HEK293T (cell line): Measurements from ENCODE around the gene STIL.

ENCODE experiments used
- CTCF ChIA-PET: fragments of 350-600 bp; formaldehyde crosslinking; extraction: SDS; loops from one replicate; lab custom pipeline; 2021; ENCODE audit warnings: antibody characterized with exemption, inconsistent platforms; lab: Yijun Ruan, JAX
- POLR2A ChIA-PET: fragments of 350-600 bp; formaldehyde crosslinking; extraction: SDS; loops from one replicate; lab custom pipeline; 2020; ENCODE audit warnings: antibody characterized with exemption, inconsistent platforms; lab: Yijun Ruan, JAX
- DNase-seq: peaks from one replicate; pipeline ENCODE4 v3.0.0; 2012; ENCODE audit warnings: mixed read lengths; ENCODE audit errors: extremely low spot score
- ARNT ChIP-seq: fragments of 450-650 bp; IDR thresholded peaks from 2 replicates; pipeline ENCODE4 v1.6.1; 2017; ENCODE audit warnings: mild to moderate bottlenecking
- BHLHE40 ChIP-seq: fragments of 450-650 bp; IDR thresholded peaks from 2 replicates; pipeline ENCODE4 v1.6.1; 2016; ENCODE audit warnings: mild to moderate bottlenecking, moderate library complexity, borderline replicate concordance
- CTBP1 ChIP-seq: fragments of 450-650 bp; IDR thresholded peaks from 2 replicates; pipeline ENCODE4 v1.6.1; 2016; ENCODE audit warnings: borderline replicate concordance
- ELF4 ChIP-seq: fragments of 450-650 bp; IDR thresholded peaks from 2 replicates; pipeline ENCODE4 v1.6.1; 2017; ENCODE audit warnings: antibody characterized with exemption
- FOXA1 ChIP-seq: fragments of 450-650 bp; IDR thresholded peaks from 2 replicates; pipeline ENCODE4 v1.6.1; 2016; ENCODE audit warnings: mild to moderate bottlenecking
- FOXK2 ChIP-seq: fragments of 450-650 bp; IDR thresholded peaks from 2 replicates; pipeline ENCODE4 v1.6.1; 2016; ENCODE audit warnings: mild to moderate bottlenecking
- FOXM1 ChIP-seq: fragments of 450-650 bp; IDR thresholded peaks from 2 replicates; pipeline ENCODE4 v1.6.1; 2017; ENCODE audit warnings: mild to moderate bottlenecking, borderline replicate concordance
- HDGF ChIP-seq: fragments of 450-650 bp; IDR thresholded peaks from 2 replicates; pipeline ENCODE4 v1.6.1; 2017; ENCODE audit warnings: antibody characterized with exemption, borderline replicate concordance
- L3MBTL2 ChIP-seq: fragments of 450-650 bp; conservative IDR thresholded peaks from 2 replicates; pipeline ENCODE4 v1.6.1; 2016; ENCODE audit warnings: mild to moderate bottlenecking
- LEF1 ChIP-seq: fragments of 450-650 bp; IDR thresholded peaks from 2 replicates; pipeline ENCODE4 v1.6.1; 2017; ENCODE audit warnings: mild to moderate bottlenecking, borderline replicate concordance
- NFRKB ChIP-seq: fragments of 450-650 bp; IDR thresholded peaks from 2 replicates; pipeline ENCODE4 v1.6.1; 2016; ENCODE audit warnings: mild to moderate bottlenecking, moderate library complexity
- SP1 ChIP-seq: fragments of 450-650 bp; IDR thresholded peaks from 2 replicates; pipeline ENCODE4 v1.6.1; 2017
- SUZ12 ChIP-seq: fragments of 450-650 bp; IDR thresholded peaks from 2 replicates; pipeline ENCODE4 v1.6.1; 2016; ENCODE audit warnings: mild to moderate bottlenecking
- TARDBP ChIP-seq: fragments of 450-650 bp; IDR thresholded peaks from 2 replicates; pipeline ENCODE4 v1.6.1; 2016
- ZNF384 ChIP-seq: fragments of 450-650 bp; IDR thresholded peaks from 2 replicates; pipeline ENCODE4 v1.6.1; 2016
- TF ChIP-seq, protein P1 (sequence below): fragments of 450-650 bp; IDR thresholded peaks from 2 replicates; pipeline ENCODE4 v1.6.1; 2016

STIL gene

DNA sequence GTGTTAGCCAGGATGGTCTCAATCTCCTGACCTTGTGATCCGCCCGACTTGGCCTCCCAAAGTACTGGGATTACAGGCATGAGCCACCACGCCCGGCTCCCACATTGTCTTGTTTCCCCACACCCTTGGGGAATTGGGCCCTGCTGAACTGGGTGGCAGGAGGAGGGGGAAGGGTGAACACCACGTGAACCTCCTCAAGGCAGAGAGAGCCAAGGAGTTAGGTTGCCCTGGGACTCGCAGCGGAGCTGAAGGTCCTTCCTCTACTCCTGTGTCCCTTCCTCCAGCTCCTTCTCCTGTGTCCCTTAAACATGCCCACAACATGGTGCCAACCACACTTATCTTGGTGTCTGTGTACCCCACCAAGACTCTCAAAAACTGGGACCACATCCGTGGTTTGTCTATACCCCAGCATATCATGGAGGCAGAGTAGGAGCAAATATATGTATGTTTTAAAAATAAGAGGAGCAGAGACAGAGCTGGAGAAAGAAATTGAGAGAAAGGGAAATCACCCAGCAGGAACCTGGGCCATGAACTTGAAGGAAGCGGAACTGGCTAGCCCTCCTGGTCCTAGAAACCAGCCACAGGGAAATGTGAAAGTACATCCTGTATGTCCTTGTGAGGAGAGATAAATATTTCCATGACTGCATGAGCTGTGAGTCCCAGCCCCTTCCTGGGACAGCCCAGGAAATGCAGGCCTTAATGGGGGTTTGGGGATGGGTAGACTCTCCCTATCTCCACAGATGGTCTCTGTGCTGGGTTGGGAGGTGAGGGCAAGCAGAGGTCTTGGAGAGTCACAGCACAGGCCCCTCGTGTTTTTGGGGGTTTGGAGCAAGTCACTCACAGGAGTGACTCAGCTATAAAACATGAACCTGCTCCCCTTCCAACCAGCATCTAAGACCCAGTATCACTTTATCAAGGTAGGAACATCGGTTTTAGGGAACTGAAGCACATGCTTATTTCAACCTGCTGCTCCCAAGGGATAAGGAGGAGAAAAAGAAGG is 72.5 kb downstream of the STIL start:
- no peak for DNase-seq
- POLR2A ChIA-PET: no interaction called here
- CTCF ChIA-PET: interaction anchor here (0.9 to 1.3 kb wide), 2 partner anchors 22 to 62 kb away, joined by 4 read pairs; no protein-coding TSS in a partner anchor
- TF ChIP-seq ARNT: no peak
- no peak for TF ChIP-seq ZNF384
- no peak for TF ChIP-seq ELF4
- no peak for TF ChIP-seq FOXM1
- no peak for TF ChIP-seq SP1
- no peak for TF ChIP-seq TARDBP
- no peak for TF ChIP-seq FOXA1
- TF ChIP-seq CTBP1: no peak
- TF ChIP-seq NFRKB: no peak
- no peak for TF ChIP-seq HDGF
- no peak for TF ChIP-seq FOXK2
- TF ChIP-seq SUZ12: no peak
- TF ChIP-seq LEF1: no peak

DNA sequence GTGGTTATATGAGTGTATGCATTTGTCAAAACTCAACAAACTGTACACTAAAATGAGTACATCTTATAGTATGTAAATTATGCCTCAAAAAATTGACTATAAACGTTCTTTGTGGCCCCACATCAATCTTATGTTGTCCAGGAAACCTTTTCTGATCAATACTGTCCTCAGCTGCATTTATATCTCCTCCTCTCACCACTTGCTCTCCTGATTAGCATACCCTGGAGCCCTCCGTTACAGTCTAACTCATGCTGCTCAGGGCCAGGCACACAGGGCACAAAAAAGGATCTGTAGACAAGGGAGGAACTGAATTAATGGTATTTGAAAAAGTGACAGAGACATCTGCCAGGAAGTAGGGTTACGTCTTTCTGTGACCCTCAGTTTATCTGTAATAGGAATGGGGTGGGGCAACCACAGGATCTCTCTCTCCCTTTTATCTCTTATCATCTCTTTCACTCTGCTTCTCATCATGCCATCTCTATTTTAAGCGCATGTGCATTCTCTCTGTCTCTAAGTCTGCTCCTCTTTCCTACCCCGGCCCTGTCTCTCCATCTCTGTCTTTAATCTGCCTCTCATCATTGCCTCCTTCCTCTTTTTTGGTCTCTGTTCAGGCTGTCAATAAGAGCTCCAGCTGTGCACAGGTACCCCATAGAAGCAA is 74.9 kb downstream of the STIL start:
- TF ChIP-seq FOXK2 (no peak), FOXM1 (no peak), ARNT (no peak), ELF4 (no peak), HDGF (no peak), L3MBTL2 (no peak), LEF1 (no peak), ZNF384 (no peak), BHLHE40 (no peak), TARDBP (no peak)
- no peak for DNase-seq
- ChIA-PET POLR2A (no interaction called here), CTCF (interaction anchor here (0.6 to 1.1 kb wide), 3 partner anchors 24 to 951 kb away, joined by 3 to 5 read pairs (median 3); partner anchors contain the start of gene PDZK1IP1)

DNA sequence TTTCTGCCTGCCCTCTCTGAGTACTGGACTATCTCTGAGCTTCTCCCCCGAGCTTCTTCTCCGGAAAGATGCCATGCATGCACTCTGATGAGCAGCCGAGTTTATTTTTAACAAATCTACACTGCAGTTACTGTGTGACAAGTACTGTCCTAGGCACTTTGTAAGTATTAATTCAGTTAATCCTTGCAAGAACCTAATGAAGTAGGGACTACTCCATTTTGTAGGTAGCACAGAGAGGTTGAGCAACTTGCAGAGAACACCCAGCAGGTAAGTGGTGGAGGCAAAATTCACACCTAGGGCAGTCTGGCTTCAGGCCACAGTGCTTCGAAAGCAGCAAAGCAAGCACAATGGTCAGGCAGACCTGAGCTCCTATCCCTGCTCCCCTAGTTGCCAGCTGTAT is 78.1 kb downstream of the STIL start:
- no peak for TF ChIP-seq FOXK2
- TF ChIP-seq ELF4: no peak
- ChIA-PET POLR2A (no interaction called here), CTCF (no interaction called here)
- no peak for DNase-seq

DNA sequence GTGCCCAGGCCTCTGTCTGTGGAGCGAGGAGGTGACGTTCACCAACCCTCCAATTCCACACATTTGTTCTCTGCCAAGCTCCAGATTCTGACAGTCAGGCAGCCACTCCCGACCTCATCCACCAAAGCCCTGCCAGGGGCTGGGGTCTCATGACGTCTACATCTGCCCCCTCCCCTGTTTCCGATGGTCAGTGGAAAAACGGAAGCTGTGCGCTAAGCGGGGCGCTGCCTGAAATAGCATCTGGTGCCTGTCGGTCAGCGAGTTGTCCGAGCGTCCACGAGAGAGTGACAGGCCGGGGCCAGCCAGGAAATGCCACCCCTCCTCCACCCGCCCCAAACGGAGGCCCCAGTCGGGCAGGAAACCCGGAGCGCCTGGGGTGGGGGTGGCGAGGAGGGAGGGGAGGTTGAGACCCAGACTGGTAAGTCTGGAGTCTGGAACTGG is 78.7 kb downstream of the STIL start:
- no peak for DNase-seq
- TF ChIP-seq FOXM1: no peak
- no peak for TF ChIP-seq BHLHE40
- TF ChIP-seq ELF4: no peak
- TF ChIP-seq LEF1: no peak
- TF ChIP-seq ARNT: no peak
- no peak for TF ChIP-seq CTBP1
- TF ChIP-seq SP1: no peak
- TF ChIP-seq, protein P1, sequence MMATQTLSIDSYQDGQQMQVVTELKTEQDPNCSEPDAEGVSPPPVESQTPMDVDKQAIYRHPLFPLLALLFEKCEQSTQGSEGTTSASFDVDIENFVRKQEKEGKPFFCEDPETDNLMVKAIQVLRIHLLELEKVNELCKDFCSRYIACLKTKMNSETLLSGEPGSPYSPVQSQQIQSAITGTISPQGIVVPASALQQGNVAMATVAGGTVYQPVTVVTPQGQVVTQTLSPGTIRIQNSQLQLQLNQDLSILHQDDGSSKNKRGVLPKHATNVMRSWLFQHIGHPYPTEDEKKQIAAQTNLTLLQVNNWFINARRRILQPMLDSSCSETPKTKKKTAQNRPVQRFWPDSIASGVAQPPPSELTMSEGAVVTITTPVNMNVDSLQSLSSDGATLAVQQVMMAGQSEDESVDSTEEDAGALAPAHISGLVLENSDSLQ: no peak
- TF ChIP-seq SUZ12: no peak
- no peak for TF ChIP-seq FOXK2
- no peak for TF ChIP-seq L3MBTL2
- no peak for TF ChIP-seq TARDBP
- TF ChIP-seq NFRKB: no peak
- POLR2A ChIA-PET: no interaction called here
- CTCF ChIA-PET: no interaction called here

DNA sequence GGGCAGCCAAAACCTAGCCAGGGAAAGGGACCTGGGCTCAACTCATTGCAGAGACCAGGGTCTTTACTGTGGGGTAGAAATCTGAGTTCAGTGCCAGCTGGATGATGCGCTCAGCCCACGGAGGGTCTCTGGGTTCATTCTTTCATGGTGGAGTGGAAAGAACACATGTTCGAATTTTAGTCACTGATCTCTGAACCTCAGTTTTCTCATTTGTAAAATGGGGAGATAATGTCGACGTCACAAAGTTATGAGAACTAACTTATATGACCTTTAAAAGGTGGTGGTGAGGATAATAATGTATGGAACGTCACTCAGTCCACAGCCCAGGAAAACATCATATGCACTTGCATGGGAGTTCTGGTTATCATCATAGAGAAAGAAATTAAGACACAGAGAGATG is 80.8 kb downstream of the STIL start:
- TF ChIP-seq SP1: no peak
- TF ChIP-seq BHLHE40: no peak
- TF ChIP-seq SUZ12: no peak
- TF ChIP-seq LEF1: no peak
- ChIA-PET POLR2A (no interaction called here), CTCF (no interaction called here)
- no peak for DNase-seq

DNA sequence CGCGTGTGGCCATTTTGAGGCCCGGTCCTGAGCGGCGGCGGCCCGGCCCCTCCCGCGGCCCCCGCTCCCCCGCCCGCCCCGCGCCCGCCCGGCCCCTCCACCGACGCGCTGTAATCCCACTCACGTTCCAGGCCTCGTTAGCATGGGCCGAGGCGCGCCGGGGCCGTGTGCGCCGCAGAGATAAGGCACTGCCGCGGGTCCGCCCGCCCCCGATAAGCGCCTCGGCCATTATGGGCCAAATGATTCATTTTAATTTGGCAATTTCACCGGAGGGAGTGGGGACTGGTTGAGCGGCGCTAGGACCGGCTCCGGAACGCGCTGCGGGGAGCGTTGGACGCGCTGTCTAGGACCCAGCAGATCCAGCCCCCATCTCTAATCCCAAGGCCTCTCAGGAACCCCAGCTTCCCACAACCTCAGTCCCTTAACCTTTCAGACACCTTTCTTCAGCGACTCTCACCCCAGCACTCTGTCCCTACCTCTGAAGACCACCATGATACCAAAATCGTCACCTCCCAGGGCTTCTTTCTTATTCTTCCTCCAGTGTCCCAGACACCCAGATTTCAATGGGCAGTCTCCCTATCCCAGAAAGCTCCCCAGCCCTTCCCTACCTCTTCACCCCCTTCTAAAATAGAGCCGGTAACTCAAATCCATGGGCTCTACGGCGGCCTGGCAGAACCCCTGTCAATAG is 81.6 kb downstream of the STIL start, which contains the start of gene TAL1:
Gene TAL1 (minus strand): TSS at position 39 of the 688 bp plus-strand sequence. CDS start 6,337 bp downstream, outside the sequence.
- POLR2A ChIA-PET: no interaction called here
- no peak for DNase-seq
- TF ChIP-seq CTBP1 (no peak), BHLHE40 (no peak), FOXA1 (no peak), SP1 (no peak), LEF1 (no peak), ZNF384 (no peak)
- CTCF ChIA-PET: no interaction called here
